Cerebellar nuclear complex (tissue), 1 donor: Measurements from ENCODE around the gene EFR3B.
A peak's percentile ranks its signal among the peaks of the same experiment; 100 is the strongest.

Source experiments
- DNase-seq, 2 experiments: peaks; one replicate each; lab custom pipeline; 2025; lab: John Stamatoyannopoulos, UW

The EFR3B gene

DNA sequence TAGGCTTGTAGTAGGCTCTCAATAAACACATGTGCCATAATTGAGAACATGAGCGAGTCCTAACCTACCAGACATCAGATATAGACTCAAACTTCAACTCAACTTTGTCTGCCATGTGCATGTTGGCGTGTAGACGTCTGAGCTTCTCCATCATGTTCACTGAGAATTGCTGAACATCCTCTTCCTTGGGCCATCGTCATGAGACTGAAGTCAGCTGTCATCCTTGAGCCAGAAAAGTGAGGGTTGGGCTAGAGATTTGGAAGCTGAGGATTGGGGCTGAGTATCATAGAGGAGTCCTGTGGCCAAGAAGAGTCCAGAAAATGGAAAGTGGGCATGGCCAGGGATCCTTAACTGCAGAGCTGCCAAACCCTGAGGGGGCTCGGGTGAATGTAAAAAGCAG is 7.8 kb upstream of the EFR3B start:
- no peak for DNase-seq

- DNase-seq, result no peak
Observed at GRCh38 chr2:25035537-25036220, 6.2 kb upstream of the EFR3B start.

GRCh38 chr2:25036221-25036559 is 5.7 kb upstream of the EFR3B start:
- DNase-seq, result no peak

- no peak for DNase-seq
Observed at GRCh38 chr2:25039126-25039525, 2.8 kb upstream of the EFR3B start.

DNA sequence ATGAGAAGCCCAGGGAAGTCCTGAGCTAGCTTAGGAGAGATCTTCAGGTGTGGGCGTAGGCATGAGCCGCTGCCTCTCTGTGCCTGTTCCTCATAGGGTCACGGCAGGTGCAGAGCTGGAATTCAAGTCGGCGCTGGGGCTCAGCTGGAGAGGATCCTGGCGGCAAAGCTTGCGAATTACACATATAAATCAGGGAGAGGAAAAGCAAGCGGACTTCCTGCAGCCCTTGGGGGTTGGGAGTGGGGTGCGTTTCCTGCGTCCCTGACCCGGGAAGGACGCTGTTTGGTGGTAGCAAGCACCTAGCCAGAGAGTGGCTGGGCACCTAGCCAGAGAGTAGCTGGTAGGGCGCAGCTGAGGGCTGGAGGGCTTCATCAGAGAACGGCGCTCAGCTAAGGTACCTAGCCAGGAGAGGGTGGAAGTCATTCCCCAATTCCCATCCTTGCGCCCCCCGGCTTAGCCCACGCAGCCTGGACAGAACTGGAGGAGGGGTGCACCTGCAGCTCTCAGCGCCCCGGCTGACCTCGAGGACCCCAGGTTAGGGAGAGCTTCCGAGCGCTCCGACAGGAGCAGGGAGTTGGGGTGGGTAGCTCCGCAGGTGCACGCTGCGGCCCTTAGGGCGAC is 459 bp upstream of the EFR3B start:
- peak in 1 of 2 experiments; percentile 29 for DNase-seq

GRCh38 chr2:25042321-25043240 is 705 bp downstream of the EFR3B start:
- no peak for DNase-seq

DNA sequence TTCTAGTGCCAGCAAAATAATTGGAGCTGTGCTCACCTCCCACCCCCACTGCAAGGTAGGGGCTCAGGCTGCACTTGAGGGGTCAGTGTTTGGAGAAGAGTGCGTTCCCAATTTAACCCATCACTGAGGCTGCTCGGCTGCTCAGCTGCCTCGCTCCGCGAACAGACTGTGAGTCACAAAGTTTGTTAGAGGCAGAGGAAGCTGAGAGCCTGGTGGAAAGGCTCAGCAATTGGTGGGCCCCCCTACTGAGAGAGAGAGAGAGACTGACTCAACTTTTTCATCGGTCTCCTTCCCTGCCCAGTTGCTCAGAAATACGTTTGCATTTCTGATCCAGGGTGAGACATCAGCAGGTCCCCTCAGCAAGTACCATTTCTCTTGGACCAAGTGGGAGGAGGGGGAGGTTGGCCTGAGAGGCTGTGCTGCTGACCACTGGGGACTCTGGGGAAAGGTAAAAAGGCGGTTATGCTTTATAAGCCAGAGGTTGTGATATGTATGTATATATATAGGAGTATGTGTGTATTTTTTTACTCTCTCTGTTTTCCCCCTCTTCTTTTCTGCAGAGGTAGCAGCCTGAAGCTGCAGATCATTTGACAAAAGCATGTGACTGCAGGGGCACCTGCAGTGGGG is 1.5 kb downstream of the EFR3B start:
- DNase-seq, result no peak

DNA sequence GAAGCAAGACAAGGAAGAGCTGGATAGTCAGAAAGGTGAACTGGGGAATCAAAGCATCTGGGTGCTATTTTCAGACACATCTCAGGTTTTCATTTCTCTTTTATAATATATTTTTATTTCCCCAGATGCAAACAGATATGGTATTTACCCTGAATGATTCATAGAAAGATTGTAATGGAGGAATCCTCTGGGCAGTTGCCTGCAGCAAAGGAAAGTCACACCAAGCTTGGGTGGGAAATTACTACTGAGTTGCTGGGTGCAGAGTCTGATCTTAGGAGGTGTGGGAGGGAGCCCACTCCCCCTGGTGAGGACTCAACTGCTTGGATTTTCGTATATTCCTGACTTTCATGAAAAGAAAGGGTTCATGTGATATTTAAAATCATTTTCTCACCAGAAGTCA is 2.1 kb downstream of the EFR3B start:
- DNase-seq, result no peak

- DNase-seq, result peak in 1 of 2 experiments; percentile 81
Observed at GRCh38 chr2:25044990-25045389, 3.1 kb downstream of the EFR3B start.

- no peak for DNase-seq
Observed at GRCh38 chr2:25049422-25049821, 7.5 kb downstream of the EFR3B start.

- no peak for DNase-seq
Observed at GRCh38 chr2:25050128-25050527, 8.3 kb downstream of the EFR3B start.

GRCh38 chr2:25053041-25053440 is 11.2 kb downstream of the EFR3B start:
- no peak for DNase-seq

GRCh38 chr2:25054720-25055119 is 12.8 kb downstream of the EFR3B start:
- no peak for DNase-seq

DNA sequence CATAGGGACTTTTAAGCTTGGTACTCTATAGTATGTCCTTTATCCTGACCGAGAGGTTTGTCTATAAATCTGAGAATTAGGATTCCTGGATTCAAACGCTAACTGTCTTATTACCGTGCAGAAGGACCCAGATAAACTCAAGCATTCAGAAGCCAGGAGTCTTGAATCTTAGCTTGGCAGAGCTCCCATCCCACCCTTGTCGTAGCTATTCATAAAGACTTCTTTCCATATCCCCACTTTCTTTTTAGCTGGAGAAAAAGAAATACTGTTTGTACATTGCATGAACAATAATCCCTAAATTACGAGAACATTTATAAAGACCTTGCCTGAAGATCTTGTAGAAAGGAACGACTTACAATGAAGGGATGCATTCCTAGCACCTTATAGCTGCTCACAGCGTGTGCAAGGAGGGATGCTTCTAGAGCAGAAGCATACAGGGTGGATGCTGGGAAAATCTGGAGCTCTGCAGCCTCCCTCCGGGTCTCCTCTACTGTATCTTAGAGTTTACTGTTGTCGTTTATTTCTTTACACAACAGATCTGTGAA is 13.6 kb downstream of the EFR3B start:
- no peak for DNase-seq

DNA sequence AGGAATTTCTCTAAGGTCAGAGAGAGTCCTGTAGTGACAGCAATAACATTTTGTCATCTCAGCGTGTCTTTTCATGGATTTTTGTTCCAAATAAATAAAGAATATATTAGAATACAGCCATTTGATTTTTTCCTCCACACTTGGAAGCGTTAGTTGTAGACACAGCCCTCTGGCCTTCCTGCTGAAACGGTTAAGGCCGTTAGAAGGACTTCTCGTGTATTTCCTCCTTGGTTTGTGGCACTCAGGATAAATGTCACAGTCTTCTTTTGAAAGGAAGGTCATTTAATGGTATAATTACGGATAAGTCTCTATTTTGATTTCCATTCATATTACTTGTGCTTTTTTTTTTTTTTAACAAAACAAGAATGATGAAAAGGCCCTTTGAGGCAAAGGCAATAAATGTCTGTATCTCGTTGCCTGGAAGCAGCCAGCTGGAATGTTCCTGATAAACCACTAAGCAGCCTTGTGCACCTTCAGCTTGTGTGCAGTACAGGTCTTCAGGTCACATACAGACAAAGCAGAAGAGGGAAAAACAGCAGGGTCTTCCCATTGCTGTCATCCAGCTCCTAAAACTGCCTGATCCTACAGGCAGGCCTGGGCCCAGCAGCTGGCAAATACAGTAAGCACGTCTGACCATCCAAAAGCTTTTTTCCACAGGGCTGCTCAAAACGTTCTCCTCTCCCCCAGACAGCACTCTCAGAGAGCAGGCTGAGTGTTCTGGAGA is 14.4 kb downstream of the EFR3B start:
- no peak for DNase-seq

GRCh38 chr2:25062511-25062917 is 20.6 kb downstream of the EFR3B start:
- DNase-seq, result peak in 1 of 2 experiments; percentile 75

DNA sequence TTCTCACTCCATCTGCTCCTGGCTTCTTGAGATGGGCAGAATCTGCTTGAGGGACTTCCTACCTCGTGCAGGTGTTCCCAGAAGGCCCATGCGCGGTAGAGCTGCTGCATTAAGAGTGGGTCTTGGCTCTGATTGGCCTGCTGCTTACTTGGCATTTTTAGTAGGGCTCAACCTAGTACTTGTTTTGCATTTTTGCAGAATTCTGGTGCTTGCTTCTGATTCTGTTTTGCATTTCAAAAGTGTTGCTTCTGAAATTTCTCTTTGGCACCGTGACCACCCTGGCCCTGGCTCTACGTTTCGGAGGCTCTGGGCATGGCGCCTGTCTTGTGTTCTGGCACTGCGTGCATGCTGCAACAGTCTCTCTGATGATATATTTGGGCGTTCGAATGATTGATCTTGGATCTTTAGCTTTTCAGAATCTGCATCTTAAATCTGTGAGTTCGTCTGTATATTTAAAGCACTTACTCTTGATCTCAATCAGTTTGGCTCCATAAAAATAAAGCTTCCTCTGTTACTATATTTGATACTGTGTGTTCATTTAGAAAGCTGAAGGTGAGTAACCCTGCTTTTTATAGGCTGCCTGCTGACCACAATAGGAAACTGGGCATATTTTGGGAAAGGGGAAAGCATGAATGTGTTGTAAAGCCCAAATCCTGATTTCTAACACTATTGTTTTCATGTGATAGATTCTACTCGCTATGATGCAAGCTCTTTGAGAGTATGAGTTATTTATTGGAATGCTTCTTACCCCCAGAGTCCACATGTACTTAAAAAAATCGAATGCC is 22.2 kb downstream of the EFR3B start:
- peak in 1 of 2 experiments; percentile 64 for DNase-seq

GRCh38 chr2:25065768-25066167 is 23.9 kb downstream of the EFR3B start:
- no peak for DNase-seq

- no peak for DNase-seq
Observed at GRCh38 chr2:25066455-25066854, 24.6 kb downstream of the EFR3B start.

DNA sequence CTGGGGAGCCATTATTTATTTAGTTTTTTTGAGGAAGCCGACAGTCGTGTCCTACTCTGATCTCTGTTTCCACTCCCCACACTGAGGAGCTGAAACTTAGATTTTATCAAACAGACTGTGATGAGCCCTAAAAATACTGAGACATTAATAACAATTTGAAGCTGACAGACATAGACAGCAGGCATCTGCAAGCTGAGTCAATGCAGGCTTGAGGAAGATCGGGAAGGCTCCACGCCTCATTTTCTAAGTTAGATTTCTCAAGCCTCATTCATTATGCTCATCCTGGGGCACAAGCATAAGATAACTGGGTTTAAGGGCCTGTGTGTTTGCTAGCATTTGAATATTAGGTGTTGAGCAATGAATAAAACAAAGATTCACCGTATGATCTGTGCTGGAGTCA is 26.3 kb downstream of the EFR3B start:
- no peak for DNase-seq

- DNase-seq, result no peak
Observed at GRCh38 chr2:25071966-25072365, 30.1 kb downstream of the EFR3B start.
